ENCODE data around the gene RELN.
A peak's percentile ranks its signal among the peaks of the same experiment; 100 is the strongest.

The RELN gene

GRCh38 chr7:103480771-103481170 is 508.7 kb downstream of the RELN start:
- no peak for TF ChIP-seq ZFX (IDR thresholded peaks at IDR 0.05; ENCODE audit: borderline replicate concordance)
- TF ChIP-seq CTCF (IDR thresholded peaks at IDR 0.05), result no peak
- H3K27ac ChIP-seq, result no peak overlapping the region

- no peak overlapping the region for H3K27ac ChIP-seq
- no peak for TF ChIP-seq CTCF (IDR thresholded peaks at IDR 0.05)
- TF ChIP-seq ZFX (IDR thresholded peaks at IDR 0.05; ENCODE audit: borderline replicate concordance), result no peak
Measured at GRCh38 chr7:103474956-103475355, 514.5 kb downstream of the RELN start.

- TF ChIP-seq CTCF (IDR thresholded peaks at IDR 0.05) (no peak), ZFX (IDR thresholded peaks at IDR 0.05; ENCODE audit: borderline replicate concordance) (no peak)
- no peak overlapping the region for H3K27ac ChIP-seq
Measured at GRCh38 chr7:103469095-103469948, 520.1 kb downstream of the RELN start.

- no peak overlapping the region for H3K27ac ChIP-seq
- no peak for TF ChIP-seq ZFX (IDR thresholded peaks at IDR 0.05; ENCODE audit: borderline replicate concordance)
- no peak for TF ChIP-seq CTCF (IDR thresholded peaks at IDR 0.05)
Measured at GRCh38 chr7:103466814-103467213, 522.6 kb downstream of the RELN start.

GRCh38 chr7:103462358-103462757 is 527.1 kb downstream of the RELN start:
- H3K27ac ChIP-seq, result no peak overlapping the region
- no peak for TF ChIP-seq ZFX (IDR thresholded peaks at IDR 0.05; ENCODE audit: borderline replicate concordance)
- no peak for TF ChIP-seq CTCF (IDR thresholded peaks at IDR 0.05)

- peak overlapping the region; percentile 55 for H3K27ac ChIP-seq
- TF ChIP-seq ZFX (IDR thresholded peaks at IDR 0.05; ENCODE audit: borderline replicate concordance) (no peak), CTCF (IDR thresholded peaks at IDR 0.05) (peak; percentile 98)
Measured at GRCh38 chr7:103447073-103447960, 542.1 kb downstream of the RELN start.

Data from 22Rv1 (cell line).